HG02885 (cell line): ENCODE data around the gene DRGX.

ENCODE experiments used
- ATAC-seq: cut with Tn5 transposase; IDR thresholded peaks from one replicate; pipeline ENCODE4 v1.9.1; 2021; ENCODE audit warnings: mild to moderate bottlenecking; ENCODE audit not compliant: unreplicated experiment, poor library complexity

The DRGX gene

DNA sequence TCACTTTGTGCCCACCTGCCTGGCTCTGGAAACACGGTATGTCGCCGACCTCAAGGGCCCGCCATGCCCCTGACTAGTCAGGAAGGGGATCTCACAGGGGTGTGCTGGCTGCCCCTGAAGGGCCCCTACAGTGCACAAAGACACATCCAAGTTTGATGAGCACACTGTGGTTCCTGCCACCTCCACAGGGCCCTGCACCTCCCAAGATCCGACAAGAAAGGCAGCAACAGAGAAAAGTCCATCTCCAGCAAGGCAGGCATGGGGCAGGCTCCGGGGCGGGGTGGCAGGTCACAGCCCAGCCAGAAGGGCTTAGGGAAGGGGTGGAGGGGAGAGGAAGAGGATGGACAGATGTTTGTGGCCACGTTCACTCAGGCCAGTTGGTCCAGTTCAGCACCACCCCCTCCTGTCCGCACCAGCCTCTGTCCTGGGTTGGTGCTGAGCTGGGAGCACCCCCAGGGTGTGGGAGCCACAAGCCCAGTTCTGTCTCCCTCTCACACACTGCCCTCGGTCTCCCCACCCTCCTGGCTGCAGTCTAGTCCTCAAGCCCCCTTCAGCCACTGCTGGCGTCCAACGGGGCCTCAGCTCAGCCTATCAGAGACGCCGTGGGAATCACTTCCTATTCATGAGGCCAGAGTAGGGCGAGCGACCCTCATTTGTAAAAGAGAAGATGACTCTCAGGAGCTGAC is 11.5 kb downstream of the DRGX start:
- ATAC-seq: no peak

DNA sequence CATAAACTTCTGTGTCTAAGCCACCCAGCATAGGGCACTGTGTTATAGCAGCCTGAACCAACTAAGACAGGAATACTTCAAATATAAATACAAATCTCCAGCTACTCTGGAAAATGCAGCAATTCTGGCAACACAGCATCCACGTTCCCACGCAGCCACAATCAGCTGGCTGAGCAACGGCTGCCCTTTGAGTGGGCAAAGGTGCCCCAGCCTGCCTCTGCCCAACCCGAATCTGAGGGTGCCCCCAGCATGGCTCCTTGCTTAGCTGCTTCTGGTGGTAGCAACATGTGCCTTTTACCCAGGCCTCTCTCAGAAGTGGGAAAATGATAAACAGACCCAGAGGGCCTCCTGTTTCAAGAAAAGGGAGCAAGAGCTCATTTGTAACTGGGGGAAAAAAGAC is 12.0 kb downstream of the DRGX start:
- no peak for ATAC-seq

DNA sequence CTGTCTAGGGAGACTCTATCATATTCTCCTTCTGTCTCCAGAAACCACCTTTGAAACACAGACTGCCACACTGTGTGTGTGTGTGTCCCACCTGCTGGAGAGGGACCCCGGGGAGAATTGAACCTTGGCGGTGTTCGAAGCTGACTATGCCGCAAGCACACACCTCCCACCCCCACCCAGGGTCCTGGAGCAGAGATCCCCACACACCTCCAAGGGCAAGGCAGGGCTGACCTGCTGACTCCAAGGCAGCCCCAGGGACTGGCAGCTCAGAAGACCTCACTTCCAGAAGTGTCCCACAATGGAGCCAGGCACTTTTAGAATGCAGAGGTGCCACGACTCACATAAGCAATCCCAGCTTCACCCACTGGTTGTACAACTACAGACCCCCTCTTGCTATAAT is 13.1 kb downstream of the DRGX start:
- ATAC-seq: no peak

DNA sequence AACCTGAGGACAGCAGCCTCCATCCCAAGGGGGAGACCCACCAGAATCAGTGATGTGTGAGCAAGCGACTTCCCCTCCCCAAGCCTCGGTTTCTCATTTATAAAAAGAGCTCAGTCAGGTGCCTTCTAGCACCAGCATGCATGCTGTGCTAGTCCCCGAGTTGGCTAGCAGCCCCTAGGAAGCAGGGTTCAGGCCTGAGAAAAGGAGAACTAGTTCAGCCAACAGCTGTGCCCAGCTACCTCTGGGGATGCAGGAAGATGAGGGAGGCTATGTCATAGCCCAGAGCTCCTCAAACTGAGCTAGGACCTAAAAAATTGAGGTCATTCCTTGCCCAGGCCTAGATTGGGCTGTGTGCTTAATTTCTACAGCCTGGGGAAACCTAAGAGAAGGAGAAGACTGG is 13.7 kb downstream of the DRGX start:
- no peak for ATAC-seq

DNA sequence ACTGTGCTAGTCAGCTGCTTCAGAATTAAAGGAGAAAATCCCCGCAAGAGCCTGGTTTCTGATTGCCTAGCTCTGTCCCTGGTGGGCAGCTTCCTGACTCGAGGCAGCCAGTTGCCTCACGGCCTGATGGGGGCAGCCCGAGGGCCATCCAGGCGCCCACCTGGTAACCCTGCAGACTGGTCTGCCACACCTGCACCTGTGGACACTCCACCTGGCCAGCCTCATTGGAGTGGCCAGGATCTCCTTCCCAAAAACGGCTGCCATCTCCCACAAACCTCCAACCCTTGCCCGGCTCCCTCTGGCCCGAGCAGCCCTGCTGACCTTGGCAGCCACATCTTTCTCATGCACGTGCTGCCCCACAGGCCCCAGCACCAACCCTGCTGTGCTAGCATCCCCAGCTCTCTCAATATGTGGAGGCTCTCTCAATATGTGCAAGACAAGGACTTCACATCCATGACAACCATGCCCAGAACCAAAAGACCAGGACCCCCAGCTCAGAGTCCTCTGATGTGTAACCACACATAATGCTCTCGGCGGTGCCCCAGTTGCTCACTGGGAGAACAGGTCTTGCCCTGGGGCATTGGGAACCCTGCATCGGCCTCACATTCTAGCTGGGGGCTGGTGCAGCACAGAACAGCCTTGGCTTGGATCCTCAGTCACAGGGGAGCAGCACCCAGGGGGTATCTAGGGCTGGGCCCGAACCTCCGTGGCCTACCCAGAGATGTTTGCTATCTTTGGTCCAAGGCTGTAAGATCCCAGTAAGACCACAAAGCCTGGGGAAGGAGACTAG is 14.6 kb downstream of the DRGX start:
- no peak for ATAC-seq

DNA sequence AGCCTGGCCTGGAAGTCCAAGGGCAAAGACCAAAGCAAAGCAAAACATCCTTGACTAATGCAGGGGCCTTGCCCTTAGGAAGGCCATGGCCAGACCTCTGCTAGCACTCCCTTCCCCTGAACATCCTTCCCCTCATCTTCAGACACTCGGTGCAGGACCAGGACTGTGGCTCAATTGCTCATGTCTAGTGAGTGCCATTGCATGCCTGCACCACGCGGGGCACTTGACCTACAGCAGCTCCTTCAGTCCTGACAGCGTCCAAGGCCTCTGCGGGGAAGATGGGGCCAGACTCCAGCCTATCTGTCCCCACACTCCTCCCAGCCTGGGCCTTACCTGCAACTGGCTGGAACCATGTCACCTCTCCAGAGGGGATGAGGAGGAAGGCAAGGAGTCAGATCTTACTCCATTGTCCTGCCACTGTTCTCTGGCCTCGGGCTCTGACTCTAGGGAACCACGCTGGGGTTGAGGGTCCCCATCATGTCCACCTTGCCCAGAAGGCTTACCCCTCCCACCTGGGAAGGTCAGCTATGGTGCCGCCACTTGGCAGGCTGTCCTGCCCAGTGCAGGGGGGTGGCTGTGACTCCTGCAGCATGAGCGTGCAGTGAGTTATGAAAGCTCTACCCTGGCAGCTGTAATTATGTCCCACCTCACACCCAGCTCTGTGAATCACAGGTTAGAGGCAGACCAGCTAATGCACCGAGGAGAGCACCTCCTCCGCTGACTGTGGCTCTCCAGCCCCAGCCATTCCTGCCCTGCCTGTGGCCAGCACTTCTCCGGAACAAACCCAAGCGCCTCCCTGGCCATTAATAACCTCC is 16.1 kb downstream of the DRGX start:
- ATAC-seq: no peak

DNA sequence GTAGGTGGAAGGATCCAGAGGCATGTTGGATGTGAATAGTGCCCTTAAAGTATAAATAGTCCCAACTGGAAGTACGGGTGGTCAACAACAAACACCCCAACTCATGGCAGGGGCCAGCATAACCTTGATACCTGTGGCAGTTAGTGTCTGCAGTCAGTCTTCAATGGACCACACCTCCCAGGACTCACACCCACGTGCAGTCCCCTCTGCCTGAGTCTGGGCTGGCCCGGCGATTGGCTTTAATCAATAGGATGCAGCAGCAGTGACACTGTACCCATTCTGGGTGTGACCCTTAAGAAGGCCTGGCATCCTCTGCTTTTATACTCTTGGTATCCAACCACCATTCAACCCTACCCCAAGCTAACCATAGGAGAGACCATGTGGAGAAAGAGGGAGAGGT is 18.6 kb downstream of the DRGX start:
- no peak for ATAC-seq

DNA sequence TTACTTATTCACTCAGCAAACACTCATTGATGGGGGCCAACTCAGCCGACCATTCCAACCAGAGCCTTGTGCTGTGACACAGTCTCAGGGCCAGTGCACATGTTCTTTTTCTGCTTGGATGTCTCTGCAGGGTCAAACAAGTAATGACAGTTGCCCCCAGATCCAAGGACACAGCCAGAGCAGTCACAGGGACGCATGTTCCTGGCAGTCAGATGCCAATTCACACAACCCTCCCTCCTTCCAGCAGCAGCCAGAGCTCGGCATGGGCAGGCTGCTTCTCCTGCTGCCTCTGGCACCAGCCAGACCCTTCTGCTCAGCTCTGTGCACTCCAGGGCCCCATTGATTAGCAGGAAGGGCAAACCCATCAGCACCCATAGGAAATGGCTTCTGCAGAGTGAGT is 20.3 kb downstream of the DRGX start:
- ATAC-seq: no peak

DNA sequence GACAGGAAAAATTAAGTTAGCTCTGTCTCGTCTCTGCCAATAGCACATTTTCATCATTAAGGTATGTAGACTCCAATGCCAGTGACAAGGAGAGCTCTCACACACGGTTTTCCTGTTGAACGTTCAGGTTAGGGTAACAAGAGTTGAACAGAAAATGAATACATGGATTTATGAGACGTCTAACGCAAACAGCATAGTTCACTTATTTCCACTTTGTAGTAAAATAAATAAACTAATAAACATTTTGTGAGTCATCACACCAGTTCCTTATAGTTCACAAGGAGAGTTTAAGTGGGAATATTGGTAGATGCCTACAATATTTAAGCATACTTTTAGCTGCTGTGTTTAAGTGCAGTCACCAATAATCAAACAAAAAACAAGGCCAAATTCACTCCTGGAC is 21.1 kb downstream of the DRGX start:
- no peak for ATAC-seq

DNA sequence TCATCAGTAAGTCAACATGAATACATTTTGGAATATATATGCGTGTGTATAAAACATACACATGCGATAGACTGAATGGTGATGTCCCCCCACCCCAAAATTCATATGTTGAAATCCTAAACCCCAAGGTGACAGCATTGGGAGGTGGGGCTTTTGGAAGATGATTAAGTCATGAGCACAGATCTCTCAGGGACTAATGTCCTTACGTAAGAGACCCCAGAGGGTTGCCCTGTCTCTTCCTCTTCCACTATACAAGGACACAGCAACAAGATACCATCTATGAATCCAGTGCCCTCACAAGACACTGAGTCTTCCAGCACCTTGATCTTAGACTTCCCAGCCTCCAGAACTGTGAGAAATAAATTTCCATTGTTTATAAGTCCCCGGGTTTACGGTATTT is 22.5 kb downstream of the DRGX start:
- ATAC-seq: no peak

DNA sequence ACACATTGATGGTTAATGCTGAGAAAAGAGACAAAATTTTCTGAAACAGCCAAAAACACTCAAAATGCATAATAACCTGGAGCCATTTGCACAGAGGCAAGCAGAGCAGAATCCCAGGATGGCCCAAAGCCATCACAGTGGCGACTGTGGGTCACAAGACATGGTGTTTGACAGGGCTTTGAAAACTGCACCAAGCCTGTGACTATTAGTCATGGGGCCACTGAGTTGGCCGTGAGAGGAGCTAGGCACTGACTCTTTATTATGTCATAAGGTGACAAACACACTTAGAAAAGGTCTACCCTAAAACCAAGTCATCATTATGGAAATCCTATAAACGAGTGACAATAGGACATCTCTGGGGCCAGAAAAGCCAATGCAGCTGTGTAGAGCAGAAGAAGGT is 23.9 kb downstream of the DRGX start:
- no peak for ATAC-seq

DNA sequence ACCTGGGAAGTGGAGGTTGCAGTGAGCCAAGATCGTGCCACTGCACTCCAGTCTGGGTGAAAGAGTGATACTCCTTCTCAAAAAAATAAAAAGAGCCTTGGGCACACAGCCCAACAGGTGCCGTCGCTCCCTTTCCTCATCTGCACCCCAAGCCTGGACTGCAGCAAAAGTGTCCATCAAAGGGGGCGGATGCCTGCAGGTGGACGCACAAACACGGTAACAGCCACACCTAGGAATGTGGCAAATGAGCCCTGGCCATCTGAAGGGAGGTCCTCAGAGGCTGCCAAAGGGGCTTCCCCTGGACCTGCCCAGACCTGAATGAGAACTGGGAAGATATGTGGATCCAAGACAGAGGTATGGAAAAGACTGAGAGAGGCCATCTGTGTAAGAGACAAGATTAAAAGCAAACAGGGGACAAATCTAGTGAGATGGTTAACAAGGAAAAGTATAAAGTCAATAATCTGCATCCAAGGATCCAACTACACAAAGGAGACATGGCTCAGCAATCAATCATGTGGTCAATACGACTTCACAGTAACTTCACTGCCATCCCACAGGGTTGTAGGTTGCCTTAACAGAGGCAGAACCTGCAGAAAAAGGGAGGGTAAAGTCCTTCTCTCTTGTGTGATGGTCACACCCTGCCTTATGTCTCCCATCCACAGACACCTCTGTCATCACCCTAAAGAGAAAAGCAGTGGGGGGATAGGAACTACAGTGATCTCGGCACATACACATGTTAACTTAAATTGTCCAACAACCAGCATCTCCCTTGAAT is 25.4 kb downstream of the DRGX start:
- no peak for ATAC-seq

DNA sequence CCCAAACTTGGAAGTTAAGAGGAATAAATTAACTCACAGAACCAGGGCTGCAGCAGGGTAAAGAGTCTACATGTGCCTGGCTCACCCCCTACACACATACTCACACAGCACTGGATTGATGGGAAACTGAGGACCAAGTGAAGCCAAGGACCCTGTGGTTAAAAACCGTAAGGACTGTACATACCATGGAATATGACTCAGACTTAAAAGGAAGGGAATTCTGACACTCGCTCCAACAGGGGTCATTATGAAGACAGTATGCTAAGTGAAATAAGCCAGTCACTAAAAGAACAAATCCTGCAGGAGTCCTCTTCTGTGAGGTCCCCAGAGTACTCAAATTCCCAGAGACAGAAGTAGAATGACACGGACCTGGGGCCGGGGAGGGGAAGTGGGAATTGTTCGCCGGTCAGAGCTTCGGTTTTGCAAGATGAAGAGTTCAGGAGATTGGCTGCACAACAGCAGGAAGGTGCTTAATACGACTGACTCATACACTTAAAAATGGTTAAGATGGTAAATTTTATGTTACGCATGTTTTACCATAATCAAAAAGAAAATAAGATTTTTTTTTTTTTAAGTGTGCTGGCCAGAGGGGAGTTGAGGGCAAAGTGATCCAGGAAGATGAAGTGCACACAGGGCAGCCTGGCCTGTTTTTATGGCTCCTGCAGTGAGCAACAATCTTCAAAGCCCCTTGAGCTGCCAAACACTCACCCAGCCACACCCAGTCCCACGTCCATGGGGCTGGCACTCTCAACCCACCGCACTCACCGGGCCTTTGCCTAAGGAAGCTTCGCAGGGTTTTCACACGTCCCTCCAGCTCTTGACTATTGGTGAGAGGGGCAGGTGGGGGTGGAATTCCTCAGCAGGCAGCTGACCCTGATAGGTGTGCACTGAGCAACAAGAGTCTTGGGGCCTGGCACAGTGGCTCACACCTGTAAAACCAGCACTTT is 26.4 kb downstream of the DRGX start:
- ATAC-seq: no peak

DNA sequence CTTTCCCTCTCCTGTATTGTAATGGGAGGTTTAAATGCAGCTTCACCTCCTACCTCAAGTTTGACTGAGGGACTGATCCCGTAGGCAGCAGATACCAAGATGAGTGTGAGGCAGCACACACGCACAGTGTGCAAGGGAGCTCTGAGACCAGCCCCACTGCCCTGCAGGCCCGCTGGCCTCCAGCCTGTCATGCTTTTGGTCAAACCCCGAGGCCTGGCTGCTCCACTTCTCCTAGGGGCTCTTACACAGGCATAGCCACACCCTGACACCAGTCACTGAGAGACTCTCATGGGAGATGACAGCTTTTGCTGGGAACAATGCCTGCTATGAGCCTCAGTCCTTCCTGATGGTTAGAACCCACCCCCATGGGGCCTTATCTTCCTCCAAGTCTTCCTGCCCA is 27.6 kb downstream of the DRGX start:
- no peak for ATAC-seq

DNA sequence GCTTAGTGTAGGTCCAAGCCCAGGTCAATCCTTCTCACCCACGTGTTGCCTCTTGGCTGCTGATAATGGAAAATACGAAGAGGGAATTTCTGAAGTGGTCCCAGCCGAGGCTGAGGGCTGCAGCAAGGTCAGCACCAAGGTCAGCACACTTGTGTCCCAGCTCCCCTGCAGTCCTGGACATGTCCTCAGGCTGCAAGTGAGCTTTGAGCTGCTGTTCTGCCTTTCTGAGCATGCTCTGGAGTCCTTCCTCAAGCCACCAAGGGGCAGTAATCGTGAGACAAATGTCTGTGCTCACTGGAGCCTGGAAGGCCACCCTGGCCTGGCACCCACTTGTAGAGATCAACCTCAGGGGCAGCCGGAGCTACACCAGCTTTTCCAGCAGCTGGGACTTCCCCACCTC is 28.3 kb downstream of the DRGX start:
- ATAC-seq: no peak

DNA sequence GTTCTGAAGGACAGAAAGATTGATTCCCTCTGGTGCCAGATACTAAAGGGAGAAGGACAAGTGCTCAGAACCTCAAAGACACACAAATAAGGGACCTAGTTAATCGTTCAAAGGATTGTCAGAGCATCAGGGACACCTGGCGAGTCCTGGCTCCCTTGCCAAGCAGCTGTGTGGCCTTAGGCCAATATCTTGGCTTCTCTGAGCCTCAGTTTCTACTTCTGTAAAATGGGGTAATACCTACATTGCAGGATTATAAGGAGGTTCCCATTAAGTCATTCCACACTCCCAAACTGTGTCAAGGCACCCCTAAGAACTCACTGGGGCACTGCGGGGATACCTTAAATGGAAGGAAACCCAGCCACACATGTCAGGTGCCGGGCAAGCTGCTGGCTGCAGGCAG is 29.4 kb downstream of the DRGX start:
- no peak for ATAC-seq

DNA sequence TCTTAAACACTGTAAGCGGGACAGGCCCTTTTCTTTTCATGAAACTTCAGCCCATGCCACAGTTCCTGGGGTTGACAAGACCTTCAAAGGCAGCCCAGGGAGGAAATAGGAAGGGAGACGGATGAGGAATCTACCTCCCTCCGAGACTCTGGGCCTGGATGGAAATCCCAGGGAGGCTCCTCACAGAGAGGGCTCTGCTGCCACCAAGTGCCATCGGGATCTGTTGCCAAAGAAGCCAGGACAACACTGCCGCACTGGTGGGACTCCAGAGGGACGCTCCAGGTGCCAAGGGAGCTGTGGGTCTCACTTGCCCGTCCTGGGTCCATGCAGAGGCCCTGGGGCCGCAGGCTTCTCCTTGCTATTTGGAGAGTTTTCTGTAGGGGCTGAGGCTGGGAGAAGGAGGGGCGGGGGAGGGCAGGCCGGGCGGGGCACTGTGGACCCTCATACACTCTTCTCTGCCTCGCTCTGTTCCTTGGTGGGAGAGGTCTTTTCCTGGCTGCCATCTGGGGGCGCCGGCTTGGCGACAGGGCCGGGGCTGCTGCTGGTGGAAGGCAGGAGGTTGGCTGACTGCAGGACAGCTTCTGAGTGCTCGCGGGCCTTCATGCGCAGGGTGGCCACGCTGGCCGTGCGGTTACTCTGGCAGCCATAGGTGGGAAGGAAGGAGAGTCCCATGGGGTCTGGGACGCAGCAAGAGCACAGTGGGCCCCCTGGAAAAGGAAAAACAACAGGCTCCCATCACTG is 30.0 kb downstream of the DRGX start:
- ATAC-seq: no peak

DNA sequence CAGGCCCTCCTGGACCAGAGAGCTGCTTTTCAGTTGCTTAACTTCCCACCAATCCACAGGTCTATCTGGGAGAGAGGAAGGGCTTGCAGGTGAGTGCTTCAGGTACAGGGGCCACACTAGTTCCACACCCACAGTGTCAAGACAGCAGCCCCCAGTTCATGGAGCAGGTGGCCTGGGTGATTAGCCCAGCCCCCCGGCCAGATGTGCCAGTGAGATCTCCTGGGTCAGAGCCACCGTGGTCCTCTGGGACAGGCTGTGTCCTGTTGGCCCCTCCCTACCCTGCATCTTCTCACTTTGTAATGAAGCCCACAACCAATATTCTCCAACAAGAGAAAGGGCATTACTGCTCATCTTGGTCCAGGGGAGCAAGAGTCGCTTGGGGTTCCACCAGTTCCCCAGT is 30.6 kb downstream of the DRGX start:
- no peak for ATAC-seq

DNA sequence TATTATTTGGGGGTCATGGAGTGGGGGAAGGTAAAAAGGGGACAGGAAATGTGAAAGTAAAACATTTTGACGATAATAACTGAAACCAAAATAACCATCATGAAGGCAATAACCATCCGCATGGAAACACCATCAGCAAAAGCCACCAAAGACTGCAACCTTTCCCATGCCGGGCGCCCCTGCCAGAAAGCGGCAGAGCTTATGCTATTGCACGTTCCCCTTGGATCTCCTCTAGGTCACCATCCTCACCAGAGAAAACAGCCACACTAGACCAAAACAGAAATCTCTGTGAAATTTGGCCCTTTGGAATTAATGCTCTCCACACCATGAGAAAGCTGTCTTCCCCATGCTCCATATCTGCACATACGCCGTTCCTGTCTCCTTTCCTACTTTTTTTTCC is 31.1 kb downstream of the DRGX start:
- ATAC-seq: no peak
